ENCODE data around the gene HDAC4. TPM values are rescaled to one million over a fixed set of nuclear protein-coding genes. Genes with fewer than 3 reads are reported as not detected.

The HDAC4 gene
- total and polyA plus RNA-seq, 2 of the 8 experiments (the other 6 are each of a cell fraction or from before 2014, with no cell fraction given), result 15.4 to 31.5 TPM

- TF ChIP-seq MAX (IDR thresholded peaks at IDR 0.05) (no peak), CEBPB (IDR thresholded peaks at IDR 0.05; ENCODE audit: low read depth, low read length) (no peak), FOSL1 (IDR thresholded peaks at IDR 0.05; ENCODE audit: insufficient read depth, low read depth, low read length) (no peak), JUN (IDR thresholded peaks at IDR 0.05; ENCODE audit: low read depth, low read length) (no peak), SIN3A (conservative IDR thresholded peaks at IDR 0.05 in 1 of 2, IDR thresholded peaks at IDR 0.05 in 1 of 2; ENCODE audit: low read depth in 1 of 2, low read length in 2 of 2) (no peak), EGR1 (IDR thresholded peaks at IDR 0.05; ENCODE audit: borderline replicate concordance, low read depth, low read length) (no peak), ZNF274 (IDR thresholded peaks at IDR 0.05; ENCODE audit: borderline replicate concordance, extremely low read depth, low read length) (no peak)
These were observed 222.3 kb downstream of the HDAC4 start (continued) for GRCh38 chr2:239178484-239178883.

Measured in H1 (cell line).